ENCODE data around the gene MAGED1.

GRCh38 chrX:51862920-51863319, 30.5 kb upstream of the MAGED1 start:
- TF ChIP-seq, protein P1, sequence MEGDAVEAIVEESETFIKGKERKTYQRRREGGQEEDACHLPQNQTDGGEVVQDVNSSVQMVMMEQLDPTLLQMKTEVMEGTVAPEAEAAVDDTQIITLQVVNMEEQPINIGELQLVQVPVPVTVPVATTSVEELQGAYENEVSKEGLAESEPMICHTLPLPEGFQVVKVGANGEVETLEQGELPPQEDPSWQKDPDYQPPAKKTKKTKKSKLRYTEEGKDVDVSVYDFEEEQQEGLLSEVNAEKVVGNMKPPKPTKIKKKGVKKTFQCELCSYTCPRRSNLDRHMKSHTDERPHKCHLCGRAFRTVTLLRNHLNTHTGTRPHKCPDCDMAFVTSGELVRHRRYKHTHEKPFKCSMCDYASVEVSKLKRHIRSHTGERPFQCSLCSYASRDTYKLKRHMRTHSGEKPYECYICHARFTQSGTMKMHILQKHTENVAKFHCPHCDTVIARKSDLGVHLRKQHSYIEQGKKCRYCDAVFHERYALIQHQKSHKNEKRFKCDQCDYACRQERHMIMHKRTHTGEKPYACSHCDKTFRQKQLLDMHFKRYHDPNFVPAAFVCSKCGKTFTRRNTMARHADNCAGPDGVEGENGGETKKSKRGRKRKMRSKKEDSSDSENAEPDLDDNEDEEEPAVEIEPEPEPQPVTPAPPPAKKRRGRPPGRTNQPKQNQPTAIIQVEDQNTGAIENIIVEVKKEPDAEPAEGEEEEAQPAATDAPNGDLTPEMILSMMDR (IDR thresholded peaks at IDR 0.05), result no peak
- no peak for TF ChIP-seq POLR2A (IDR thresholded peaks at IDR 0.05)
